Bronchial epithelial cell (primary cell): ENCODE results near the gene DCDC1. TPM values are rescaled to one million over a fixed set of nuclear protein-coding genes. Genes with fewer than 3 reads are reported as not detected.

Source experiments
- DNase-seq: peaks from one replicate; pipeline ENCODE4 v3.0.0-alpha.2; 2010; ENCODE audit warnings: low read depth
- FAIRE-seq: peaks from 2 replicates; lab custom pipeline; 2011; peaks lifted over from hg19 to GRCh38; lab: Jason Lieb, UNC
- H3K27me3 ChIP-seq: 2 replicates; pipeline ENCODE4 v1.5.1; 2011; ENCODE audit warnings: low read length; ENCODE audit not compliant: control insufficient read depth, insufficient read depth
- H3K36me3 ChIP-seq: 2 replicates; pipeline ENCODE4 v1.5.1; 2011; ENCODE audit warnings: low read length; ENCODE audit not compliant: control insufficient read depth, insufficient read depth
- H3K4me3 ChIP-seq: 2 replicates; pipeline ENCODE4 v1.5.1; 2011; ENCODE audit warnings: mild to moderate bottlenecking, low read depth, low read length, control low read depth
- total RNA-seq: library from RNA; depleted of rRNA; stranded (reverse); fragments of >200 nt; gene quantifications from 2 replicates; pipeline ENCODE4 v1.2.1, GENCODE V29; 2014
- TF ChIP-seq, protein P1 (sequence below): IDR thresholded peaks from 2 replicates; pipeline ENCODE4 v1.5.1; 2011; ENCODE audit warnings: mild to moderate bottlenecking, moderate library complexity, low read length, control low read depth, inconsistent platforms; ENCODE audit not compliant: insufficient read depth, severe bottlenecking

DCDC1 gene
- total RNA-seq, 1 donor from 2014 or later, result not detected

DNA sequence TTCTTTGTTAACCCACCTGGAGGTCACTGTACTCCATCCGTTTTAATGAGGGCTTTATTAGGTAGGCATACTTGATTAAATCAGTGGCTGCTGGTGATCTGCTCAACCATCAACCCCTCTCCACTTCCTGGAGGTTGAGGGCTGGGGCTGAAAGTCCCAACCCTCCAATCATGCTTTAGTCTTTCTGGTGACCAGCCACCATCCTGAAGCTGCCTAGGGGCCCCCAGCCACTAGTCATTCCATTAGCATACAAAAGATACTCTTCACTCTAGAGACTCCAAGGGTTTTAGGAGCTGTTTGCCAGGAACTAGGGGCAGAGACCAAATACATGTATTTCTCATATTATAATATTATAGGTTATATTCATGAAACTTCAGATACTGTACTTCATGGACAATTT, 13.6 kb upstream of the DCDC1 start:
- H3K4me3 ChIP-seq, result no peak overlapping the region
- FAIRE-seq, result no peak
- no peaks in the 10 kb centered on the region for H3K36me3 ChIP-seq
- no peaks in the 10 kb centered on the region for H3K27me3 ChIP-seq
- TF ChIP-seq, protein P1, sequence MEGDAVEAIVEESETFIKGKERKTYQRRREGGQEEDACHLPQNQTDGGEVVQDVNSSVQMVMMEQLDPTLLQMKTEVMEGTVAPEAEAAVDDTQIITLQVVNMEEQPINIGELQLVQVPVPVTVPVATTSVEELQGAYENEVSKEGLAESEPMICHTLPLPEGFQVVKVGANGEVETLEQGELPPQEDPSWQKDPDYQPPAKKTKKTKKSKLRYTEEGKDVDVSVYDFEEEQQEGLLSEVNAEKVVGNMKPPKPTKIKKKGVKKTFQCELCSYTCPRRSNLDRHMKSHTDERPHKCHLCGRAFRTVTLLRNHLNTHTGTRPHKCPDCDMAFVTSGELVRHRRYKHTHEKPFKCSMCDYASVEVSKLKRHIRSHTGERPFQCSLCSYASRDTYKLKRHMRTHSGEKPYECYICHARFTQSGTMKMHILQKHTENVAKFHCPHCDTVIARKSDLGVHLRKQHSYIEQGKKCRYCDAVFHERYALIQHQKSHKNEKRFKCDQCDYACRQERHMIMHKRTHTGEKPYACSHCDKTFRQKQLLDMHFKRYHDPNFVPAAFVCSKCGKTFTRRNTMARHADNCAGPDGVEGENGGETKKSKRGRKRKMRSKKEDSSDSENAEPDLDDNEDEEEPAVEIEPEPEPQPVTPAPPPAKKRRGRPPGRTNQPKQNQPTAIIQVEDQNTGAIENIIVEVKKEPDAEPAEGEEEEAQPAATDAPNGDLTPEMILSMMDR, result no peak
- DNase-seq, result no peak

DNA sequence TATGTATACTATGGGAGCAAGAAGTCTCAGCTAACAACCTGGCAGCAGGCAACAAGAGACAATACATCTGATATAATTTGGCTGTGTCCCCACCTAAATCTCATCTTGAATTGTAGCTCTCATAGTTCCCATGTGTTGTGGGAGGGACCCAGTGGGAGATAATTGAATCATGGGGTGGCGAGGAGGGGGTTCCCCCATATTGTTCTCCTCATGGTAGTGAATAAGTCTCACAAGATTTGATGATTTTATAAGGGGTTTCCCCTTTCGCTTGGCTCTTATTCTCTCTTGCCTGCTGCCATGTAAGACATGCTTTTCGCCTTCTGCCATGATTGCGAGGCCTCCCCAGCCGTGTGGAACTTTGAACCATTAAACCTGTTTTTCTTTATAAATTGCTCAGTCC, 6.3 kb upstream of the DCDC1 start:
- TF ChIP-seq, protein P1, result no peak
- Histone ChIP-seq H3K4me3 (no peak overlapping the region), H3K27me3 (no peaks in the 10 kb centered on the region), H3K36me3 (no peaks in the 10 kb centered on the region)
- FAIRE-seq, result no peak
- DNase-seq, result no peak

DNA sequence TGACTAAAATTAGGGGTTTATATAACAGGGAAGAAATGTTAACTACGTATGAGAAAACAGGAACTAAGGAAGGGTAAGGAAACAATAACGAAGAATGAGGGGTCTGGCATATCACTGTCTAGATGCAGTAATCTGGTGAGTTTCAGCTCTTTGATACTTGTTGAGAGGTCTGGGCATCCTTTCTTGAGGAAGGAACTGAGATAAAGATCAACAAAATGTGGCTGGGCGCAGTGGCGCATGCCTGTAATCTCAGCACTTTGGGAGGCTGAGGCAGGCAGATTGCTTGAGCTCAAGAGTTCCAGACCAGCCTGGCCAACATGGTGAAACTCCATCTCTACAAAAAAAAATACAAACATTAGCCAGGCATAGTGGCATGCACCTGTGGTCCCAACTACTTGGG, 2.7 kb downstream of the DCDC1 start:
- Histone ChIP-seq H3K4me3 (no peak overlapping the region), H3K36me3 (no peaks in the 10 kb centered on the region), H3K27me3 (no peaks in the 10 kb centered on the region)
- TF ChIP-seq, protein P1, result no peak
- DNase-seq, result no peak
- FAIRE-seq, result no peak

DNA sequence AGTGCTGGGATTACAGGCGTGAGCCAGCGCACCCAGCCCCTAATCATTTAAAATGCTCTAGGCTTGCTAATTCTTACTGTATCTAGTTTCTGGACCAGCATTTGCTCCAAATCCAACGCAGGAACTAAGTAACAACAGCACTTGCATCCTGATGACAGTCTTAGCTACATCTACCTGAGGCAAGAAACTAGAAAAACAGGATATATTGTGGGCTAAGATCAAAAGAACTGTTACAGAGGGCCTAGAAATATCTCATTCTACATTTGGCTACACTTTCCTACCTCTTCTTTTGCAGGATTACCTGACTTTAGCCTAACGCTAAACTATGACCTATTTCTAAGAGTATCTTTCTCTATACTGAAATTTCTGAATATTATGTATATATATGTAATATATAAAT, 7.8 kb downstream of the DCDC1 start:
- FAIRE-seq (no peak), DNase-seq (no peak)
- Histone ChIP-seq H3K27me3 (no peaks in the 10 kb centered on the region), H3K36me3 (no peaks in the 10 kb centered on the region), H3K4me3 (no peak overlapping the region)
- TF ChIP-seq, protein P1, result no peak

DNA sequence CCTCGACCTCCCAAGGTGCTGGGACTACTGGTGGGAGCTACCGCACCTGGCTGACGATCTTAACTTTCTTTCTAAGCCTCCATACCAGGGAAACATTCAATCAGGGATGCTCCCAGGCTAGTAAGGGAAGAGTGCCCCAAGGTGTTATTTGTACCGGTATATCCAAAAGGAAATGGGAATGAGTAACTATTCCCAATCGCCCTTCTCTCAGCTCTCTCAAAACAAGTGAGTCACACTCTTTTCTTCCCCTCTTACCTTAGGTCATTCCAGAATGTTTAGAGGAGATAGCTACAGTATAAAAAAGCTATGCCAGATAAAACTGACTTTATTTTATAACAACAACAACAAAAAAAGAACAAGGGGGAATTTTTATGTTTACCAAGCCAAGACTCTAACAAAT, 13.7 kb downstream of the DCDC1 start:
- FAIRE-seq (no peak), DNase-seq (peak; percentile 80)
- Histone ChIP-seq H3K36me3 (no peaks in the 10 kb centered on the region), H3K27me3 (no peaks in the 10 kb centered on the region), H3K4me3 (no peak overlapping the region)
- TF ChIP-seq, protein P1, result no peak

DNA sequence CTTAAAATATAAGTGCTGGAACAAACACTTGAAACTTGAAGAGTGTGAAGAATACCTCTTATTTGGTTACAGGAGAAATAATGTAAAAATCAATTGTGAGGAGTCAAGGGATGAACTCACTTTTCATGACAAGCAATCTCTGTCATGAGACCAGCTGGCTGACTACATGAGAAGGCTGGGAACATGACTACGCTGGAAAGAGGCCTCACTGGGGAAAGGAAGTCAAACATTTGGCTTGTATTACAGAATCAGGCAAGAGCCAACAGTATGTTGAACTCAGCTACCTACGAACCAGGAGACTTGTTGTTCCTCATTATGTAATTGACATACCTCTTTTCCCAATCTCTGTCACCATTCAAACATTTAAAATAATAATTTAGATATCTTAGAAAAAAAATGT, 14.4 kb downstream of the DCDC1 start:
- Histone ChIP-seq H3K4me3 (no peak overlapping the region), H3K36me3 (no peaks in the 10 kb centered on the region), H3K27me3 (no peaks in the 10 kb centered on the region)
- no peak for FAIRE-seq
- TF ChIP-seq, protein P1, result no peak
- peak; percentile 70 for DNase-seq
